GM23248 (cell line): Measurements from ENCODE around the gene NAXE. TPM values are rescaled to one million over a fixed set of nuclear protein-coding genes. Genes with fewer than 3 reads are reported as not detected.
A peak's percentile ranks its signal among the peaks of the same experiment; 100 is the strongest.

Experiments used
- DNase-seq: peaks from one replicate; pipeline ENCODE4 v3.0.0-alpha.2; 2015
- H2AFZ ChIP-seq: fragments of 200-600 bp; sonication (generic); 2 replicates; pipeline ENCODE4 v1.6.1; 2016; ENCODE audit warnings: antibody characterized with exemption
- H3F3A ChIP-seq: fragments of 200-600 bp; sonication (generic); 2 replicates; pipeline ENCODE4 v1.6.1; 2016; ENCODE audit warnings: mild to moderate bottlenecking, antibody characterized with exemption, mixed run types; ENCODE audit not compliant: insufficient read depth
- H3K27ac ChIP-seq: fragments of 200-600 bp; sonication (generic); 2 replicates; pipeline ENCODE4 v1.5.1; 2016; ENCODE audit warnings: mild to moderate bottlenecking
- H3K27me3 ChIP-seq: fragments of 200-600 bp; sonication (generic); replicated peaks from 2 replicates; pipeline ENCODE4 v1.6.1; 2016; ENCODE audit warnings: mild to moderate bottlenecking; ENCODE audit not compliant: insufficient read depth
- H3K36me3 ChIP-seq: fragments of 200-600 bp; sonication (generic); 2 replicates; pipeline ENCODE4 v1.6.1; 2016; ENCODE audit warnings: low read depth, mild to moderate bottlenecking
- H3K4me1 ChIP-seq: fragments of 200-600 bp; sonication (generic); 2 replicates; pipeline ENCODE4 v1.6.1; 2016; ENCODE audit warnings: mild to moderate bottlenecking; ENCODE audit not compliant: insufficient read depth
- H3K4me2 ChIP-seq: fragments of 200-600 bp; sonication (generic); one replicate; pipeline ENCODE4 v1.6.1; 2016; ENCODE audit warnings: mild to moderate bottlenecking; ENCODE audit not compliant: unreplicated experiment
- H3K4me3 ChIP-seq: fragments of 200-600 bp; sonication (generic); 2 replicates; pipeline ENCODE4 v1.5.1; 2016; ENCODE audit warnings: mild to moderate bottlenecking
- H3K79me2 ChIP-seq: fragments of 200-600 bp; sonication (generic); 2 replicates; pipeline ENCODE4 v1.6.1; 2016; ENCODE audit warnings: mild to moderate bottlenecking; ENCODE audit not compliant: insufficient read depth
- H3K9ac ChIP-seq: fragments of 200-600 bp; sonication (generic); 2 replicates; pipeline ENCODE4 v1.6.1; 2016; ENCODE audit warnings: mild to moderate bottlenecking
- H3K9me2 ChIP-seq: fragments of 200-600 bp; sonication (generic); 2 replicates; pipeline ENCODE4 v1.6.1; 2016; ENCODE audit warnings: mixed run types, mild to moderate bottlenecking, moderate library complexity; ENCODE audit not compliant: insufficient read depth
- H3K9me3 ChIP-seq: fragments of 200-600 bp; sonication (generic); one replicate; pipeline ENCODE4 v1.6.1; 2017; ENCODE audit warnings: low read depth
- H4K20me1 ChIP-seq: fragments of 200-600 bp; sonication (generic); 2 replicates; pipeline ENCODE4 v1.6.0; 2016; ENCODE audit not compliant: insufficient read depth
- EZH2 ChIP-seq: fragments of 200-600 bp; sonication (generic); IDR thresholded peaks from 2 replicates; pipeline ENCODE4 v1.6.1; 2018; ENCODE audit warnings: antibody characterized with exemption, mild to moderate bottlenecking; ENCODE audit not compliant: insufficient read depth, poor library complexity, severe bottlenecking
- EZH2phosphoT487 ChIP-seq: fragments of 200-600 bp; sonication (generic); IDR thresholded peaks from 2 replicates; pipeline ENCODE4 v1.6.1; 2018; ENCODE audit warnings: antibody characterized with exemption, moderate library complexity, mild to moderate bottlenecking, low read depth; ENCODE audit not compliant: insufficient read depth
- WGBS, 2 experiments: methylation state at CpG; one replicate each; pipeline ENCODE4 v1.1.6; 2015 to 2017; ENCODE audit warnings: low lambda C conversion rate in 2 of 2, low coverage in 1 of 2; ENCODE audit errors: missing lambda C conversion rate in 2 of 2; 5-methylcytosine and 5-hydroxymethylcytosine counted together
- in situ Hi-C: fragments of 300-500 bp; cut with MboI; formaldehyde crosslinking; loops from 2 replicates; pipeline ENCODE4 v1.15.0; 2020
- polyA plus RNA-seq: library from polyadenylated mRNA; unstranded; fragments of >200 nt; fragmentation: Nextera tagmentation; extraction: Ambion mirVana; gene quantifications from 2 replicates; pipeline ENCODE4 v1.2.1, GENCODE V29; 2016
- total RNA-seq: library from RNA; depleted of rRNA; stranded (reverse); fragments of >200 nt; shearing (Covaris generic); gene quantifications from 2 replicates; pipeline ENCODE4 v1.2.3, GENCODE V29; 2014; rRNA removed

Gene NAXE
- total RNA-seq (51.2 and 68.7 TPM in 2 replicates), polyA plus RNA-seq (86.2 and 87.4 TPM in 2 replicates)

DNA sequence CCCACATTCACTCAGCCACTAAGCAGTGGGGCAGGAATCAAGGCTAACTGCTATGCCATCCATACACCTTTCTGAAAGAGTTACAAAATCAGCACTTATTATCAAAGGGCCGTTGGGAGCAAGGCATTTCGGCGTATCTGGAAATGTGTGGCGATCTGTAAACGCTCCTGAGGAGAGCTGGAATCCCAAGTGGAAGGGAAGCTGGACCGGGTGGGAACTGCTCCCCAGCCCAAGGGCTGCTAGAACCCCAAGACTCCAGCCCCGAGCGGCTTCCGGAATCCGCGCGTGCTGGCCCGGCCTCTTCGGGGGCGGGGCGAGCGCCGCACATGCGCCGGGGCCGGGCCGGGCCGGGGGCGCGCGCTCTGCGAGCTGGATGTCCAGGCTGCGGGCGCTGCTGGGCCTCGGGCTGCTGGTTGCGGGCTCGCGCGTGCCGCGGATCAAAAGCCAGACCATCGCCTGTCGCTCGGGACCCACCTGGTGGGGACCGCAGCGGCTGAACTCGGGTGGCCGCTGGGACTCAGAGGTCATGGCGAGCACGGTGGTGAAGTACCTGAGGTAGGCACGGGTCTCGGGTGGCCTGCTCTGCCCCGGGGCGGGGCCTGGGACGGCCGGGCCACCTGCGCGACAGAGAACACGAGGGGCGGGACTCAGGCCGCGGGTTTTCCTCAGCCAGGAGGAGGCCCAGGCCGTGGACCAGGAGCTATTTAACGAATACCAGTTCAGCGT lies at the start of gene NAXE:
TSS of gene NAXE (plus strand) at position 345 of the 726 bp plus-strand sequence. CDS start at position 374, 29 bp downstream.
- H2AFZ ChIP-seq = peak within 1 kb of the TSS; percentile 99
- peak within 1 kb of the TSS; percentile 99 for H3K4me3 ChIP-seq
- peak within 1 kb of the TSS; percentile 55 for H3K27ac ChIP-seq
- WGBS, 2 experiments = 0 to 1% methylated on average over 32 to 43 of the region's 60 CpGs
- H3K36me3 ChIP-seq = no peaks in the 10 kb centered on the region; the same call in 1 of the 2 replicates
- in situ Hi-C loops = no loop called here
- no peaks in the 10 kb centered on the region for H3K27me3 ChIP-seq
- peak within 1 kb of the TSS; percentile 92 for H3K4me2 ChIP-seq
- H3K4me1 ChIP-seq = peaks cover 5% of the 10 kb centered on the region; the same call in 1 of the 2 replicates
- DNase-seq = peak; percentile 85
- H3K9ac ChIP-seq = peak within 1 kb of the TSS; percentile 89
- H4K20me1 ChIP-seq = no peaks in the 10 kb centered on the region
- no peaks in the 10 kb centered on the region for H3K9me2 ChIP-seq
- no peaks in the 10 kb centered on the region for H3K9me3 ChIP-seq
- peaks cover 19% of the 10 kb centered on the region; the same call in 1 of the 2 replicates for H3F3A ChIP-seq
- TF ChIP-seq EZH2phosphoT487 (no peak), EZH2 (no peak)
- peaks cover 6% of the 10 kb centered on the region for H3K79me2 ChIP-seq

- Histone ChIP-seq H3K27me3 (no peaks in the 10 kb centered on the region), H3K36me3 (no peaks in the 10 kb centered on the region), H3K4me2 (no peak overlapping the region), H3K9ac (no peak overlapping the region), H3F3A (no peaks in the 10 kb centered on the region), H3K4me1 (no peaks in the 10 kb centered on the region), H4K20me1 (no peaks in the 10 kb centered on the region), H3K79me2 (no peaks in the 10 kb centered on the region), H3K4me3 (no peak overlapping the region), H2AFZ (no peak overlapping the region), H3K9me3 (no peaks in the 10 kb centered on the region), H3K9me2 (no peaks in the 10 kb centered on the region), H3K27ac (no peak overlapping the region)
- in situ Hi-C loops = no loop called here
- TF ChIP-seq EZH2phosphoT487 = no peak
- no peak for TF ChIP-seq EZH2
- 95 to 100% methylated on average over 1 of the region's 1 CpG for WGBS, 2 experiments
- no peak for DNase-seq
Measured at GRCh38 chr1:156543066-156543465, 48.5 kb upstream of the NAXE start.

- no peaks in the 10 kb centered on the region for H3F3A ChIP-seq
- H2AFZ ChIP-seq = no peak overlapping the region
- 95 to 99% methylated on average over 3 of the region's 3 CpGs for WGBS, 2 experiments
- no peaks in the 10 kb centered on the region for H3K4me1 ChIP-seq
- H3K27ac ChIP-seq = no peak overlapping the region
- no peak overlapping the region for H3K4me3 ChIP-seq
- H3K27me3 ChIP-seq = no peaks in the 10 kb centered on the region
- in situ Hi-C loops = no loop called here
- no peaks in the 10 kb centered on the region for H3K9me2 ChIP-seq
- TF ChIP-seq EZH2 (no peak), EZH2phosphoT487 (no peak)
- no peaks in the 10 kb centered on the region for H3K9me3 ChIP-seq
- no peak overlapping the region for H3K4me2 ChIP-seq
- H3K79me2 ChIP-seq = no peaks in the 10 kb centered on the region
- no peaks in the 10 kb centered on the region for H3K36me3 ChIP-seq
- no peaks in the 10 kb centered on the region for H4K20me1 ChIP-seq
- DNase-seq = no peak
- H3K9ac ChIP-seq = no peak overlapping the region
Measured at GRCh38 chr1:156544592-156545102, 46.9 kb upstream of the NAXE start.

DNA sequence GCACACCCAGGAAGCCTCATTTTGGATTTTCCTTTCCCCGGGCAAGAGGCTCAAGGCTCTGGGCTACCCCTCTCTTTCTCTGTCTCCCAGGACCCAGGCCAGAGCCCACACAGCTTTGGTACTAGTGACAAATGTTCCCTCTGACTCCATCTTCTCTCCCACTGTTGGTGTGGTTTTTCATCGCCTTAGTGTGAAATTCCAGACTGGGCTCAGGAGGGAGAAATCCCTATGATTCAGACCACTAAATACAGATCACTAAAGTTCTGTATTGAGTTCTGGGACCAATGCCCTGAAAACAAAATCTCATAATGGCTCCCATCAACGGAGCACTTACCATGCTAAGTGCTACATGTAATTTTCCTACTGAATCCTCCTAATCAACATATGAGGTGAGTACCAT lies 45.3 kb upstream of the NAXE start:
- H3K36me3 ChIP-seq = no peaks in the 10 kb centered on the region

More for the DNA sequence above, 45.3 kb upstream of the NAXE start:
- Histone ChIP-seq H4K20me1 (no peaks in the 10 kb centered on the region), H3K27me3 (no peaks in the 10 kb centered on the region), H3K9ac (no peak overlapping the region), H2AFZ (no peak overlapping the region), H3K9me3 (no peaks in the 10 kb centered on the region), H3K4me3 (no peak overlapping the region), H3K9me2 (no peaks in the 10 kb centered on the region), H3K79me2 (no peaks in the 10 kb centered on the region), H3K27ac (no peak overlapping the region), H3K4me1 (no peaks in the 10 kb centered on the region), H3K4me2 (no peak overlapping the region), H3F3A (no peaks in the 10 kb centered on the region)
- peak; percentile 5 for DNase-seq
- 97 to 98% methylated on average over 3 of the region's 3 CpGs for WGBS, 2 experiments
- in situ Hi-C loops = no loop called here
- TF ChIP-seq EZH2phosphoT487 (no peak), EZH2 (no peak)
